Middle frontal gyrus (tissue), 1 donor: ENCODE results near the gene ATF6.
"Not testable (repeated sequence)": the region's sequence is repeated elsewhere in the genome, so short reads cannot be mapped to it uniquely, and the experiment has no call there.

Source experiments
- DNase-seq: peaks from one replicate; pipeline ENCODE4 v3.0.0-alpha.2; 2015; ENCODE audit warnings: low spot score; ENCODE audit errors: extremely low spot score

The ATF6 gene, protein sequence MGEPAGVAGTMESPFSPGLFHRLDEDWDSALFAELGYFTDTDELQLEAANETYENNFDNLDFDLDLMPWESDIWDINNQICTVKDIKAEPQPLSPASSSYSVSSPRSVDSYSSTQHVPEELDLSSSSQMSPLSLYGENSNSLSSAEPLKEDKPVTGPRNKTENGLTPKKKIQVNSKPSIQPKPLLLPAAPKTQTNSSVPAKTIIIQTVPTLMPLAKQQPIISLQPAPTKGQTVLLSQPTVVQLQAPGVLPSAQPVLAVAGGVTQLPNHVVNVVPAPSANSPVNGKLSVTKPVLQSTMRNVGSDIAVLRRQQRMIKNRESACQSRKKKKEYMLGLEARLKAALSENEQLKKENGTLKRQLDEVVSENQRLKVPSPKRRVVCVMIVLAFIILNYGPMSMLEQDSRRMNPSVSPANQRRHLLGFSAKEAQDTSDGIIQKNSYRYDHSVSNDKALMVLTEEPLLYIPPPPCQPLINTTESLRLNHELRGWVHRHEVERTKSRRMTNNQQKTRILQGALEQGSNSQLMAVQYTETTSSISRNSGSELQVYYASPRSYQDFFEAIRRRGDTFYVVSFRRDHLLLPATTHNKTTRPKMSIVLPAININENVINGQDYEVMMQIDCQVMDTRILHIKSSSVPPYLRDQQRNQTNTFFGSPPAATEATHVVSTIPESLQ

DNA sequence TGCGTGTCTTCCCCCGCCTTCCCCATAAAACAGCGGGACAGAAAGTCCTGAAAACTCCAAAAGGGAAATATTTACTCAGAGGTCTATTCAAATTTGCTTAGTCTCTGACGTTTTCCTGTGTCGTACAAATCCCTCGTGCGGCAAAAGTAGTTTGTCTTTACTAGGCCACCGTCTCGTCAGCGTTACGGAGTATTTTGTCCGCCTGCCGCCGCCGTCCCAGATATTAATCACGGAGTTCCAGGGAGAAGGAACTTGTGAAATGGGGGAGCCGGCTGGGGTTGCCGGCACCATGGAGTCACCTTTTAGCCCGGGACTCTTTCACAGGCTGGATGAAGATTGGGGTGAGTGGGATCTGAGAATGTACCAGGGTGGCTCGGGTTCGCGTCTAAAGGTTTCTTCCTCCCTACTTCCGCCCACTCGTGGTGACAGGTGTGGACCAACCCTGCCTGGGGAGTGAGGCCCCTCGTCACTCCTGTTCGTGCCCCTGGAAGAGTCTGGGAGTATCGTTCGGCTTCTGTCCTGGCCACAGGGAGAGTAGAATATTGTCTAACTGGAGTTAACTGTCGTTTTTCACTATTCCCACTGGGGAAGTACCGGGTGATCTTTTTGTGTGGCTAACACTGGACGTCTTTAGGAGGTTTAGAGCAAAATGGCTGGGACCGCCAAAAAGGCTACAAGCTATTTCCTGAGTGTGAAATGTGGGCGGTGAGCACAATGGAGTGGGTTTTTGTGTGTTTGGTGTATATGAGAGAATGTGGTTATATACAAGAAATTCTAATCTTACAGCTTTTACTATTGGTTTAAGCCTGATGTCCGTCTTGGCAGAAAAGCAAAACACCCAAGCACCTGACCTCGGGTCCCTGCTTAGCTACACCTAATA lies at the start of gene ATF6:
Gene ATF6, plus strand, starts transcription at position 219 of the 880 bp plus-strand sequence. Its CDS starts 41 bp downstream, at position 260.
- DNase-seq: peak; percentile 81

DNA sequence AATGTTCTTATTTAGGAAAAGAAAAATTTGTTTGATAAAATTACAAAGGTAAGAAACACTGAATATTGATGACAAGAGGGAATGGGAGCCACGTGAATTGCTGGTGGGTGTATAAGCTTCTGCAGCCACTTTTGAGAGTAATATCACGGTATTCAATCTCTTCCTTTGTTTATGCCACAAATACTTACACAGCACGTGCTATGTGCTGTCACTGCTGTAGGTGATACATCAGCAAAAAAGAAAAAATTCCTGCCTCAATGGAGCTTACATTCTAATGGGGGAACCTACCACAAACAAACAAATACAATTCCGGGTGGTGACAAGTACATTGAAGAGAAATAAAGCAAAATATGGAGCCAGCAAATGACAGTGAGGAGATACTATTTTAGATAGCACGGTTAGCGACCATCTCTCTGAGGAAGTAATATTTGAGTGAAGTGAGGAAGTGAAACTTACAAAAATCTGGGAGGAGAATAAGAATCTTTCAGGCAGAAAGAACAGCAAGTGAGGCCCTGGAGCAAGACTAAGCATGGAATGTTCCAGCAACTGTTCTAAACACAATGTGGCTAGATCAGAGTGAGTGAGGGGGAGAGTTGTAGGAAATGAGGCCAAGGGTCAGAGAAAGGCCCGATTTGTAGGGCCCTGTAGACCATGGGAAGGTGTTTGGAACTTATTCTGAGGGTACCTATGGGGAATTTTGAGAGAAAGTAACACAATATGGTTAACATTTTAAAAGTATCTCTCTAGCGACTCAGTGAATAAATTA lies 47.4 kb upstream of the ATF6 start:
- DNase-seq: no peak

DNA sequence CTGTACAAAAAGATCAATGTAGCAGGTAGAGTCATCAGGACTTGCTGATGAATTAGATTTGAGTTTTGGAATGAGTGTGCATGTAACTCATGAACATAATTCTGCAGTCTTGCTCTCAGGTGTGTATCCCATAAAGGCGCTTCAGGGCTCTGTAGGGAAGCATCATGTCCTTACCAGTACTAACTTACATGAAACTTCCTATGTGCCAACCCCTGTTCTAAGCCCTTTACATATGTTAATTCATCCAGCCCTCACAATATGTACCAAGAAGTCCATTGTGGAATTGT lies 46.9 kb upstream of the ATF6 start:
- DNase-seq: no peak

DNA sequence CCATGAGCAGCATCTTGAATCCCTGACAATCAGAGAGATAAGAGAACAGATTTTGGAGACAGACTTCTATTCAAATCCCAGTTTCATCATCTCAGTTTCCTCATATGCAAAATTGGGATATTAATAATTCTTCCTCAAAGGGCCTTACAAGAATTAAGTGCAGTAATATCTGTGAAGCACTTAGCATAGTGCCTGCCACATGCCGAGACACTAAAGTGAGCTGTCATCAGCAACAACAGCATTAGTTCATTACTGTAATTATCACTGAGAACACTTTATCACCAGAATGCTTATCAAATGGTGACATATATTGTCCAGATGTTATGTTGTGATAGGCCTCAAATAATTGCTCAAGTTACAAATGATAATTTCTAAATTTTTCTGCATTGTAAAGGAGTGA lies 45.7 kb upstream of the ATF6 start:
- DNase-seq: no peak

DNA sequence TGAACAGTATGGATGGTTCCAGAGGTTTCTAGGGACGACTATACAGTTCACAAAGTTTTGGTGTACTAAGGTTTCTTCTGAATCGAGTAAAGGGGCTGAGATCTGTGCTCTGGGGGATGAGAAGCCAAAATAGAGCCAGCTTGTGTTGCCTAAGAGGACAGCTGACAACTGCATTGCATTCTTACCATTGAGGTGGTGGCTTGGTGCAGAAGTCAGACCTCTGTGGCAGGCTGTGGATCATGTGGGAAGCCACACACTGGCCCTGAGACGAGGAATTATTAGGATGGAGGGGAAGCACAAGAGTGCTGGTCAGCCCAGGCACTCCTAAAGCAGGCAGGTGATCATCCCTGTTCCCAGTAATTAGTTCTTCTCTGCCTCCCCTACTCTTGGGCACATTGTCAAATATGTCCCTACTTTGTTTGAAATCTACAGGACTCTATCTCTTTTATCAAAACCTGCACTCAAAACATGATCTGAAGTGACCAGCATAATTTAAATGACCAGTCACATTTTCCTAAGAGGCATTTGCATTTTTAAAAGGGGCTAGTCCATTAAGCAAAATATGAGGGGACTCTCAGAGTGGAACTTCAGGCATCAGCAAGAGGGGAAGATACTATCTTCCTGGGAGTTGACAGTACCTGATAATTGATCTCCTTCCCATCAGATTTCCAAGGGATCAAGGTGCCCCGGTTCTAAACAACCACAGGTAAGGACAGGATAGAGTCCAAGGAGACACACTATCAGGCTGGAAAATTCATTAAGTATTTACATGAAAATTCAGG lies 45.0 kb upstream of the ATF6 start, which contains the start of gene FCRLB:
Gene FCRLB, plus strand, starts transcription at position 589 of the 782 bp plus-strand sequence. CDS start 1,129 bp downstream, outside the sequence.
- DNase-seq: no peak

DNA sequence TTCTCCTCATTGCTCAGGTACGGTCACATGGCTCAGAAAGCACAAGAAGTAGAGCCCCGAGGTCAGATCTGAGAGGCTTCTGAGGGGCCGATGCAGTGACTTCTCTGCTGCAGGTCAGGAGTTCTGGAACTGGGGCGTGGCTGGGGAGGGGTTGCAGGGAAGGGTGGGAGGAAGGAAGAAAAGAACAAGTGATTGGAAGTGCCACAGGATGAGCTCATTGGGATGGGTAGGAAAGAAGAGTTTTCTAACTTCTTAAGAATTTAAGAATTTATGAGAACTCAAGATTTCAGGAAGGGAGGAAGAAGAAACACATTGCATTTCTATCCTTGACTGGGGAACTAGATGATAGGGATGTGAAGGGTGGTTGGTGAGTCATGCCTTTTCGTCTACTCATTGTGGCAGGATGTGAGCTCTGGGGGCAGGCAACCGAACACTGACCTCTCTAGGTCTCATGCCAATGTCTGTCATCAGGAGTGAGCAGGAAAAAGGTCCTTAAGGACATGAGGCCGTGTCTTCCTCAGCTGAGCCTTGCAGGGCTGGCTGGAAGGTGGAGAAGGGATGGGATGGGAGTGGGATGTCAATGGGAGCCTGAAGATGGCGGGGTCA lies 44.3 kb upstream of the ATF6 start:
- DNase-seq: no peak

DNA sequence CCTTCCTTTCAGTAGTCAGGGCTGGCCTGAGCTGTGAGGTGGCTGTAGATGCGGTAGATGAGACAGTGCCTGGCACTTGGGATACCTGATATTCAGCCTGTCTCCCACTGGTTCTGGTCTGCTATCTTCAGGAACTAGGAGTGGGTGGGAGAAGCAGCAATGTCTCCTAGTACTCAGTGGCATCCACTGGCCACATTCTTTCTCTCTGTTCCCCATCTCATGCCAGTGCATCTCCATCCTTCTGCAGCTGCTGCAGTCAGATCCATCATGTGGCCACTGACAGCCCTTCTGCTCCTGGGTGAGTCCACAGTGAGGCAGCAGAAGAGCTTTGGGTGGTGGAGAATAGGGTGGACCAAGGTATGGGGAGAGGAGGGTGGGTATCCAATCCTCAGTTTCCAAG lies 43.7 kb upstream of the ATF6 start:
- no peak for DNase-seq

DNA sequence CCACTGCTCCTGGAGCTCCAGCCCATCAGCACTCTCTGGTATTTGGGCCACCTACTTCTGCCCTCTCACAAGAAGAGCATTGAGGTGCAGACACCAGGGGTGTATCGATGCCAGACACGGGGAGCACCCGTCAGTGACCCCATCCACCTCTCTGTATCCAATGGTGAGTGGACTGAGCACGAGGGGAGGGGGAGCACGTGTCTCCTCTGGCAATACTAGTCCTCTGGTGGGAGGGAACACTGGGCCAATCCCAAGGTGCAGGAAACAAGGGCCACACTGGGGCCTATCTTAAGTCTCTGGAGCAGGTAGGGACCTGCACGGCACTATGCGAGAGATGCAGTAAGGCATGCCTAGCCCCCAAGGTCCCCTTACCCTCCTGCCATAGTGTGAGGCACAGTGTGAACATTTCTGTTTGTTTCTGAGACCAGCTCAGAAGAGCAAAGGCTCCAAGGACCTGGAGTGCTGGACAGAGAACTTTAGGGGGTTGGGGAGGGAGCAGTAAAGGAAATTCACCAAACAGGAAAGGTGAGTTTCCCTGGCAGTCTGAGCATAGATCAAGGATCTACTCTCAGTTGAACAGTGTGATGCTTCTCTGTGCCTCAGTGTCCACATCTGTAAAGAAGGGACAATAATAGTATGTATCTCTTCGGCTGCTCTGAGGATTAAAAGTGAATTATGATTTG lies 42.5 kb upstream of the ATF6 start:
- no peak for DNase-seq

DNA sequence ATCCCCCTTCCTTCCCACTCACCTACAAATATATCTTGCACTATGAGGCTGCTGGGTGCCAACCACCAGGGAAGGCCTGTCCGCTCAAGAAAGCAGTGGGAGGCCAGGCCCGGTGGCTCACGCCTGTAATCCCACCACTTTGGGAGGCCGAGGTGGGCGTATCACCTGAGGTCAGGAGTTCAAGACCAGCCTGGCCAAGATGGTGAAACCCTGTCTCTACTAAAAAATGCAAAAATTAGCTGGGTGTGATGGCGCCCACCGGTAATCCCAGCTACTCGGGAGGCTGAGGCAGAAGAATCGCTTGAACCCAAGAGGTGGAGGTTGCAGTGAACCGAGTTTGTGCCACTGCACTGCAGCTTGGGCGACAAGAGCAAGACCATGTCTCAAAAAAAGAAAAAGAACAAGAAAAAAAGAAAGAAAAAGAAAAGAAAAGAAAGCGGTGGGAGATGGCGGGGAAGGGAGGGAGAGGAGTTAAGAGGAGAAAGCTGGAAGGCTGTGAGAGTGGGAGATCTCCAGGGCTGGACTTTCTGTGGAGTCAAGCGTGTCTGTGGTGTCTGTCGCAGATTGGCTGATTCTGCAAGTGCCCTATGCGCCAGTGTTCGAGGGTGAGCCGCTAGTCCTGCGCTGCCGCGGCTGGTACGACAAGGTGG lies 40.7 kb upstream of the ATF6 start:
- not testable (repeated sequence) for DNase-seq

DNA sequence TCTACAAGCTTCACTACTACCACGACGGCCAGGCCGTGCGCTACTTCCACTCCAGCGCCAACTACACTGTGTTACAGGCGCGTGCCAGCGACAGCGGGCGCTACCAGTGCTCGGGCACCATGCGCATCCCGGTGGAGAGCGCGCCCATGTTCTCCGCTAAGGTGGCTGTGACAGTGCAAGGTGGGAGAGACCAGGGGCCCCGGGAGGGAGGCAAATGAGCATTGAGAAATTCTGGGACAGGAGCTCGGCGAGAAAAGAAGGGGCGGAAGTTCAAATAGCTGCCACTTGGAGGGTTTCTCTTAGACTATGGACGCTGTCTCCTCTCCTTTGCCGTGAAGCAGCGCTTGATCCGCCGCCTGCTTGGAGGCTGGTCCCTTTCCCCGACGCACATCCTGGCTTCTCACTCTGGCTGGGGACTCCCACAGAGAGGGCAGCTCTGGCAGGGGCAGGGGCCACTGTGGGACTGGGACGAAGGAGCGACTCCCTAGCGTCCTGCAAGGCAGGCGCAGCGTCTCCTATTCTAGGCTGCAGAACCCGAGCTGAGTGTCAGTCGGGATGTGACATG lies 40.1 kb upstream of the ATF6 start:
- DNase-seq: no peak

DNA sequence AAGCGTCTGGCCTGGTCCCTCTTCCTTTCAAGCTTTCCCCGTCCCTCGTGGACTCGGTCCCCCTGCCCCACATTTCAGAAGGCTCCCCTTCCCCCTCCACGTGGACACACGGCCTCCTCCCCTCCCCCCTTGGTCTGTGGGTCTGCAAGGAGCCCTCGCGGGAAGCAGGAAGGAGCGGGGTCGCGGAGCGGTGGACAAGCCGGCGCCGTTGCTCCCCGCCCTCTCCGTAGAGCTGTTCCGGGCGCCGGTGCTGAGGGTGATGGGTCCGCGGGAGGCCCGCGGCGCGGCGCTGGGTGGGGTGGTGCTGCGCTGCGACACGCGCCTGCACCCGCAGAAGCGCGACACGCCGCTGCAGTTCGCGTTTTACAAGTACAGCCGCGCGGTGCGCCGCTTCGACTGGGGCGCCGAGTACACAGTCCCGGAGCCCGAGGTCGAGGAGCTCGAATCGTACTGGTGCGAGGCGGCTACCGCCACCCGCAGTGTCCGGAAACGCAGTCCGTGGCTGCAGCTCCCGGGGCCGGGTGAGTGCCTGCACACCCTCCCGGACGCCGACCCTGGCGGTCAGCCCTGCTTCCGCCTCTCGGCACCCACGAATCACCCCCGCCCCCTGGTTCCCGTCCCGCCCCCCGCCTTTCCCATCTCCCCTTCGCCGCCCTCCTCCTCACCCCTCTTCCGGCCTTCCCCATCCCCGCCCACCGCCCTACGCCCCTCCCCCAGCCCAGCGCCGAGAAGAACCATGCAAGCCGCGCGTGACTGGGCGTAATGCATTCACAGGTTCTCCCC lies 39.5 kb upstream of the ATF6 start:
- DNase-seq: no peak

DNA sequence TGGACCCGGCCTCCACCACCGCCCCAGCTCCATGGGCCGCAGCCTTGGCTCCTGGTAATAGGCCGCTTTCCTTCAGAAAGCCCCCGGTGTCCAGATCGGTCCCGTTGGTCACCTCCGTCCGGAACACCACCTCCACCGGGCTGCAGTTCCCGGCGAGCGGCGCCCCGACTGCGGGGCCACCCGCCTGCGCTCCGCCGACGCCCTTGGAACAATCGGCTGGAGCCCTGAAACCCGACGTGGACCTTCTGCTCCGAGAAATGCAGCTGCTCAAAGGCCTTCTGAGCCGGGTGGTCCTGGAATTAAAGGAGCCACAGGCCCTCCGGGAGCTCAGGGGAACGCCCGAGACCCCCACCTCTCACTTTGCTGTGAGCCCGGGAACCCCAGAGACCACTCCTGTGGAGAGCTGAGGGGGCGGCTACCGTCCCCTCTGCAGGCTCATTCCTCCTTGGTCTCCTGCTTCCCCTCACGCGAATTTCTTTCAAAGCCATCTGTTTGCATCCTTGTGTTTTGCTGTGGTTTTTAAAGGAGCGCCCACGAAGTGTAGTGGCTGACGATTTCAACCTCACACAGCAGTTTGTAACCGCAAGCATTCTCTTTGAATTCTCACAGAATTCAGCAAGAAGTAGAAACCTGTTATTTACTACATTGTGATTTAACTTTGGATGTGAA lies 38.7 kb upstream of the ATF6 start:
- no peak for DNase-seq

DNA sequence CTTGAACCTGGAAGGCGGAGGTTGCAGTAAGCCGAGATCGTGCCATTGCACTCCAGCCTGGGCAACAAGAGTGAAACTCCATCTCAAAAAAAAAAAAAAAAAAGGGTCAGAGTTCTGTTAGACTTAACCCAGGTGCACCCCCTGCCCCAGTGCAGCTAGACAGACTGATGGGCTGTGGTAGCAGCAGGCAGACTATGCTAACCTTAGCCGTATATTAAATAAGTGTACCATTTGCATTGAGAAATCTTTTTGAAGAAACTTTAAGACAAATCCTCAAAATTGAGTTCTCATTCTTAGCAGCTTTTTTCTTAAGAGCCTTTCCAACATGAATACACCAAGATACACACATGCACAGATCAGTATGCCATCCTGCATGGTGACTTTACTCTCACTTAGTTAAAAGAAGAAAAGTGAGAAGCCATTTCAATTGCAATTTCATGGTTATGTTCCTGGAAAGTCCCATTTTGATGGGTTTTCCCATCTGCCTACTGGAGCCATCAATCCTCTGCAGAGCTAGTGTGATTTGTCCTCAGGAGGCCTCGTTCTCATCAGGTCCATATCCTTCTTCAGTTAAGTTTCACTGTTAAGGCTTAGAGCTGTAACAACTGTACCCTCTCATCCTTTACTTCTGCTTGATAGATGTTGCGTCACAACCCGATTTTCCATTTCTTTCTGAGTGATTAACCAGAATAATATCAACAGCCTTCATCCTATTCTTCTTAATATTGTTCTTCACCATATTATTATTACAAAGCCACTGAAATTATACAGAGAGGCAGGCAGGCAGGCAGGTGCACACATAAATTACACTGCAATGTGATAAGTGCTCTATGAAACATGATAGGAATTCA lies 37.5 kb upstream of the ATF6 start:
- DNase-seq: no peak

DNA sequence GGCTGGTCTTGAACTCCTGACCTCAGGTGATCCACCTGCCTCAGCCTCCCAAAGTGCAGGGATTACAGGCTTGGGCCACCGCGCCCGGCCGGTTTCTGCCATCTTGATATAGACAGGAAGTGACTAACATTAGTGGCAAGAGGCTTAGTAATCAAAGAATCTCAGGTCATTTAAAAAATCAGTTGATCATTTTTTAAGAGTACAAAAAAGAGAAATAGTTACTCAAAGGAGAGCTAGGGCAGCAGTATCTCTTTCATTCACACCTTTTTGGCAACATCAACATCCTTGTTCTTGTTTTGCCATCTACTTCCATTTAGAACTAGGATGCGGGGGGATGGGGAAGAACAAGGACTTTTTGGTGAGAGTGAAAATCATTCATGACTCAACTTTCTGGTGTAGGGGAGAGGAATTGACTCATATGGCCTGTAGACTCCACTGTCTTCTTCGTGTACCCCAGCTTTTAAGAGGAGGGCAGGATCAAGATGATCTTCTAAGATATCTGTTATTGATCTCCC lies 36.0 kb upstream of the ATF6 start:
- DNase-seq: no peak

DNA sequence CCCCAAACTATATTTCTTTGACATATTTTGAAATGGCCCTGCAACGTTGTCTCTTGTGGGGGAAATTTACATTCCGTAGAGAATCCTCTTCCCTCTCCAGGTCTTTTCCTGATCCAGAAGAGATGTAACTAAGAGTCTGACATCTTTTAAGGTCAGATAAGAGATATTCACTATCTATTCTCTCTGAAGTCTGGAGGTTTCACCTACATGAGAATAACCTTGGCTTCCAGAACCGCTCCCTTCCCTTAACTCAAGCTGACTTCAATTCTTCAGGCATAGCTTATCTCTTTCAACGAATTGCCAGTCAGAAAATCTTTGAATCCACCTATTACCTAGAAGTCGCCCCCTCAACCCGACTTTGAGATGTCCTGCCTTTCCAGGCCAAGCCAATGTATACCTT lies 34.9 kb upstream of the ATF6 start:
- DNase-seq: no peak
